HepG2 (cell line): Measurements from ENCODE around the gene ZNF226. TPM values are rescaled to one million over a fixed set of nuclear protein-coding genes. Genes with fewer than 3 reads are reported as not detected.
A peak's percentile ranks its signal among the peaks of the same experiment; 100 is the strongest.

Experiments
- ATRX ChIP-seq: sonication (generic); formaldehyde crosslinking; IDR thresholded peaks from 2 replicates; pipeline ENCODE4 v1.4.0; 2020; ENCODE audit warnings: missing genetic modification reagents, borderline replicate concordance
- CBX5 ChIP-seq: sonication (generic); formaldehyde crosslinking; IDR thresholded peaks from 2 replicates; pipeline ENCODE4 v1.4.0; 2020; ENCODE audit warnings: missing genetic modification reagents, borderline replicate concordance
- CREBL2 ChIP-seq: sonication (generic); formaldehyde crosslinking; IDR thresholded peaks from 2 replicates; pipeline ENCODE4 v1.8.1; 2023; ENCODE audit warnings: missing genetic modification reagents, mild to moderate bottlenecking, borderline replicate concordance
- DMAP1 ChIP-seq: IDR thresholded peaks from 2 replicates; pipeline ENCODE4 v1.6.1; 2016
- EZH2 ChIP-seq: conservative IDR thresholded peaks from 2 replicates; pipeline ENCODE4 v1.6.1; 2012; ENCODE audit warnings: mild to moderate bottlenecking, low read depth, low read length, moderate library complexity
- MIXL1 ChIP-seq: IDR thresholded peaks from 2 replicates; pipeline ENCODE4 v1.6.1; 2016
- NR2F2 ChIP-seq: IDR thresholded peaks from 2 replicates; pipeline ENCODE4 v1.6.1; 2012; ENCODE audit warnings: low read depth, inconsistent platforms, borderline replicate concordance
- SP1 ChIP-seq, 2 experiments: fragments of 450-650 bp in 1 of 2; sonication (generic) in 1 of 2; formaldehyde crosslinking in 1 of 2; IDR thresholded peaks; 2 replicates each; pipeline versions ENCODE4 v1.4.0 to v1.6.1; 2016 to 2020; ENCODE audit warnings: missing genetic modification reagents in 1 of 2
- TARDBP ChIP-seq: sonication (generic); formaldehyde crosslinking; IDR thresholded peaks from 2 replicates; pipeline ENCODE4 v1.8.0; 2022; ENCODE audit warnings: mild to moderate bottlenecking, missing genetic modification reagents
- TBX3 ChIP-seq: fragments of 450-650 bp; IDR thresholded peaks from 2 replicates; pipeline ENCODE4 v1.6.1; 2017; ENCODE audit warnings: antibody characterized with exemption, mild to moderate bottlenecking, inconsistent platforms, borderline replicate concordance
- TEF ChIP-seq: sonication (generic); formaldehyde crosslinking; IDR thresholded peaks from 2 replicates; pipeline ENCODE4 v1.5.0; 2020; ENCODE audit warnings: missing genetic modification reagents
- ZFP90 ChIP-seq: sonication (generic); formaldehyde crosslinking; IDR thresholded peaks from 2 replicates; pipeline ENCODE4 v1.8.0; 2022; ENCODE audit warnings: missing genetic modification reagents, mild to moderate bottlenecking, inconsistent platforms, borderline replicate concordance
- ZNF543 ChIP-seq: sonication (generic); formaldehyde crosslinking; IDR thresholded peaks from 2 replicates; pipeline ENCODE4 v1.4.0; 2020; ENCODE audit warnings: mild to moderate bottlenecking, missing genetic modification reagents
- polyA plus RNA-seq, 8 experiments: library from polyadenylated mRNA; depleted of rRNA in 3 of 8; stranded (reverse) in 7 of 8; unstranded in 1 of 8; fragments of >200 nt; fragmentation: Illumina TruSeq in 4 of 8; extraction: Trizol in 4 of 8; gene quantifications; 2 replicates each; pipeline versions ENCODE4 v1.2.1 to v1.2.3, GENCODE V29; 2011 to 2016; ENCODE audit warnings: low read depth in 4 of 8, missing spikeins in 1 of 8, mixed read lengths in 1 of 8; ENCODE audit not compliant: insufficient read depth in 1 of 8
- total RNA-seq, 5 experiments: library from RNA; depleted of rRNA; stranded (reverse); fragments of >200 nt; fragmentation: Illumina TruSeq; extraction: Trizol; gene quantifications; 2 replicates each; pipeline ENCODE4 v1.2.3, GENCODE V29; 2016; ENCODE audit warnings: low read depth in 1 of 5
- TF ChIP-seq, protein P1 (sequence below): sonication (generic); formaldehyde crosslinking; IDR thresholded peaks from 2 replicates; pipeline ENCODE4 v1.5.1; 2020; ENCODE audit warnings: mild to moderate bottlenecking, moderate library complexity, missing genetic modification reagents
- TF ChIP-seq, protein P2 (sequence below): sonication (generic); formaldehyde crosslinking; IDR thresholded peaks from 2 replicates; pipeline ENCODE4 v1.4.0; 2020; ENCODE audit warnings: mild to moderate bottlenecking, missing genetic modification reagents

The ZNF226 gene
- total and polyA plus RNA-seq, 2 of the 13 experiments (the other 11 are each of a cell fraction or from before 2014, with no cell fraction given) = 8.3 to 16.0 TPM

GRCh38 chr19:44164673-44165512, at the start of gene ZNF226 (continued):
- no peak for TF ChIP-seq ATRX (CRISPR knock-in tag)
- TF ChIP-seq DMAP1 (CRISPR knock-in tag) = 0 out of 2 replicates have a peak, but pooled peaks have one; percentile 58
- TF ChIP-seq TBX3 = no peak
- TF ChIP-seq TARDBP (CRISPR knock-in tag) = peak; percentile 51
- TF ChIP-seq, protein P1, sequence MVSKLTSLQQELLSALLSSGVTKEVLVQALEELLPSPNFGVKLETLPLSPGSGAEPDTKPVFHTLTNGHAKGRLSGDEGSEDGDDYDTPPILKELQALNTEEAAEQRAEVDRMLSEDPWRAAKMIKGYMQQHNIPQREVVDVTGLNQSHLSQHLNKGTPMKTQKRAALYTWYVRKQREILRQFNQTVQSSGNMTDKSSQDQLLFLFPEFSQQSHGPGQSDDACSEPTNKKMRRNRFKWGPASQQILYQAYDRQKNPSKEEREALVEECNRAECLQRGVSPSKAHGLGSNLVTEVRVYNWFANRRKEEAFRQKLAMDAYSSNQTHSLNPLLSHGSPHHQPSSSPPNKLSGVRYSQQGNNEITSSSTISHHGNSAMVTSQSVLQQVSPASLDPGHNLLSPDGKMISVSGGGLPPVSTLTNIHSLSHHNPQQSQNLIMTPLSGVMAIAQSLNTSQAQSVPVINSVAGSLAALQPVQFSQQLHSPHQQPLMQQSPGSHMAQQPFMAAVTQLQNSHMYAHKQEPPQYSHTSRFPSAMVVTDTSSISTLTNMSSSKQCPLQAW (CRISPR knock-in tag) = peak; percentile 69; the same call in 1 of the 2 replicates
- TF ChIP-seq CREBL2 (CRISPR knock-in tag) = no peak
- peak; percentile 20; the same call in 1 of the 2 replicates for TF ChIP-seq CBX5 (CRISPR knock-in tag)
- TF ChIP-seq, protein P2, sequence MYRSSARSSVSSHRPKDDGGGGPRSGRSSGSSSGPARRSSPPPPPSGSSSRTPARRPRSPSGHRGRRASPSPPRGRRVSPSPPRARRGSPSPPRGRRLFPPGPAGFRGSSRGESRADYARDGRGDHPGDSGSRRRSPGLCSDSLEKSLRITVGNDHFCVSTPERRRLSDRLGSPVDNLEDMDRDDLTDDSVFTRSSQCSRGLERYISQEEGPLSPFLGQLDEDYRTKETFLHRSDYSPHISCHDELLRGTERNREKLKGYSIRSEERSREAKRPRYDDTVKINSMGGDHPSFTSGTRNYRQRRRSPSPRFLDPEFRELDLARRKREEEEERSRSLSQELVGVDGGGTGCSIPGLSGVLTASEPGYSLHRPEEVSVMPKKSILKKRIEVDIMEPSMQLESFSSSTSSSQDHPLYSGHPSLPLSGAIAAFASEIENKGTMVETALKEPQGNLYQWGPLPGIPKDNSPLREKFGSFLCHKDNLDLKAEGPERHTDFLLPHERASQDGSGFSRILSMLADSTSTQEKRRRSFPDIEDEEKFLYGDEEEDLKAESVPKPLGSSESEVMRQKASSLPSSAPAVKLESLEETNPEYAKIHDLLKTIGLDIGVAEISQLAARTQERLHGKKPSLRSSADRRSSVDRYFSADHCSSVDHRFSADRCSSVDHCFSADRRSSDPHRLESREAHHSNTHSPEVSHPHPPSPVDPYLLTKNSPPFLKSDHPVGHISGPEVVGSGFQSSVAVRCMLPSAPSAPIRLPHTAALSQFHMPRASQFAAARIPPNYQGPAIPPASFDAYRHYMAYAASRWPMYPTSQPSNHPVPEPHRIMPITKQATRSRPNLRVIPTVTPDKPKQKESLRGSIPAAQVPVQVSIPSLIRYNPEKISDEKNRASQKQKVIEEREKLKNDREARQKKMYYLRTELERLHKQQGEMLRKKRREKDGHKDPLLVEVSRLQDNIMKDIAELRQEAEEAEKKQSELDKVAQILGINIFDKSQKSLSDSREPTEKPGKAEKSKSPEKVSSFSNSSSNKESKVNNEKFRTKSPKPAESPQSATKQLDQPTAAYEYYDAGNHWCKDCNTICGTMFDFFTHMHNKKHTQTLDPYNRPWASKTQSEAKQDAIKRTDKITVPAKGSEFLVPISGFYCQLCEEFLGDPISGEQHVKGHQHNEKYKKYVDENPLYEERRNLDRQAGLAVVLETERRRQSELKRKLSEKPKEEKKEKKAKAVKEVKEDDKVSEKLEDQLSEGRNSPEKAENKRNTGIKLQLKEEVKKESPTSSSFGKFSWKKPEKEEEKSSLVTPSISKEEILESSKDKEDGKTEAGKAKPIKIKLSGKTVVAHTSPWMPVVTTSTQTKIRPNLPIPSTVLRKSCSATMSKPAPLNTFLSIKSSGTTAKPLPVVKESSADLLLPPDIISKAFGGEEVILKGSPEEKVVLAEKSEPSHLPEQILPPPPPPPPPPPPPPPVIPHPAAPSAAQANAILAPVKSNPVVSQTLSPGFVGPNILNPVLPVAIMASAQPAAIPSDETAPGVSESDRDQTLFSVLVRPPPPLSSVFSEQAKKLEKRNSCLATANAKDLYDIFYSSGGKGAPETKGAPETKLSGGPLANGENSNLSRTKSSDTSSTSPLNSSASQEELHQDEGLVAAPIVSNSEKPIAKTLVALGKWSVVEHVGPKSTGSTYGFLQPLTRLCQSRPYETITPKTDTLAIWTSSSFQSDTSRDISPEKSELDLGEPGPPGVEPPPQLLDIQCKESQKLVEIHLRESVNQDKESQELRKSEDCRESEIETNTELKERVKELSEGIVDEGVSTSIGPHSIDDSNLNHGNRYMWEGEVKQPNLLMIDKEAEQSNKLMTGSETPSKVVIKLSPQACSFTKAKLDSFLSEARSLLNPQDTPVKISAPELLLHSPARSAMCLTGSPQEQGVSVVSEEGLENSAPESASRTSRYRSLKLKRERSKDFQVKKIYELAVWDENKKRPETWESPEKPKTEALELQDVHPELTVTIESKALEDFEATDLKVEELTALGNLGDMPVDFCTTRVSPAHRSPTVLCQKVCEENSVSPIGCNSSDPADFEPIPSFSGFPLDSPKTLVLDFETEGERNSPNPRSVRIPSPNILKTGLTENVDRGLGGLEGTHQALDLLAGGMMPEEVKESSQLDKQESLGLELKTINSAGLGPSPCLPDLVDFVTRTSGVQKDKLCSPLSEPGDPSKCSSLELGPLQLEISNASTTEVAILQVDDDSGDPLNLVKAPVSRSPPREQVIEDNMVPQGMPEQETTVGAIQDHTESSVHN (CRISPR knock-in tag) = 0 out of 2 replicates have a peak, but pooled peaks have one; percentile 30
- no peak for TF ChIP-seq NR2F2
- TF ChIP-seq ZNF543 (CRISPR knock-in tag) = 0 out of 2 replicates have a peak, but pooled peaks have one; percentile 31
- no peak for TF ChIP-seq ZFP90 (CRISPR knock-in tag)
- no peak for TF ChIP-seq SP1 (IDR thresholded peaks at IDR 0.05)
- TF ChIP-seq SP1 (CRISPR knock-in tag; IDR thresholded peaks at IDR 0.05) = peak; percentile 61
- TF ChIP-seq EZH2 = no peak
- TF ChIP-seq MIXL1 (CRISPR knock-in tag) = 0 out of 2 replicates have a peak, but pooled peaks have one; percentile 48
- TF ChIP-seq TEF = no peak
